Tibial artery (tissue), 4 donors: ENCODE data around the gene ODAD3.

ENCODE experiments used
- DNase-seq, 2 donors: peaks; one replicate each; pipeline ENCODE4 v3.0.0-alpha.2; 2019
- H3K27ac ChIP-seq, 2 donors: fragments of 200-600 bp; sonication (generic) in 1 of 2; 1 replicate in 1 of 2; 2 replicates in 1 of 2; pipeline ENCODE4 v1.5.1; 2018 to 2019; ENCODE audit warnings: mild to moderate bottlenecking in 1 of 2
- H3K27me3 ChIP-seq, 2 donors: fragments of 200-600 bp; sonication (generic) in 1 of 2; one replicate each; pipeline versions ENCODE4 v1.5.1 to v1.6.0; 2016 to 2019
- H3K36me3 ChIP-seq, 3 donors: fragments of 200-600 bp; sonication (generic) in 2 of 3; one replicate each; pipeline ENCODE4 v1.5.1; 2016 to 2019; ENCODE audit warnings: mild to moderate bottlenecking in 2 of 3
- H3K4me1 ChIP-seq, 4 donors: fragments of 200-600 bp; sonication (generic) in 2 of 4; 1 replicate in 3 of 4; 2 replicates in 1 of 4; pipeline ENCODE4 v1.5.1; 2016 to 2019
- H3K4me3 ChIP-seq, 2 donors: fragments of 200-600 bp; sonication (generic) in 1 of 2; 1 replicate in 1 of 2; 2 replicates in 1 of 2; pipeline ENCODE4 v1.5.1; 2018 to 2019; ENCODE audit warnings: mild to moderate bottlenecking in 2 of 2
- H3K9me3 ChIP-seq, 3 donors: fragments of 200-600 bp; sonication (generic) in 1 of 3; one replicate each; pipeline ENCODE4 v1.5.1; 2016 to 2019
- intact Hi-C: fragments of 100-400 bp; cut with DNase I; formaldehyde crosslinking; loops from one replicate; pipeline ENCODE4 v1.15.0; 2023; ENCODE audit warnings: low total_unique reads
- TF ChIP-seq, protein P1 (sequence below), 2 experiments: fragments of 200-600 bp in 1 of 2; fragments of 450-650 bp in 1 of 2; IDR thresholded peaks; one replicate each; pipeline ENCODE4 v1.5.1; 2017 to 2019; ENCODE audit warnings: antibody characterized with exemption in 2 of 2, mild to moderate bottlenecking in 1 of 2, moderate library complexity in 1 of 2

The ODAD3 gene

DNA sequence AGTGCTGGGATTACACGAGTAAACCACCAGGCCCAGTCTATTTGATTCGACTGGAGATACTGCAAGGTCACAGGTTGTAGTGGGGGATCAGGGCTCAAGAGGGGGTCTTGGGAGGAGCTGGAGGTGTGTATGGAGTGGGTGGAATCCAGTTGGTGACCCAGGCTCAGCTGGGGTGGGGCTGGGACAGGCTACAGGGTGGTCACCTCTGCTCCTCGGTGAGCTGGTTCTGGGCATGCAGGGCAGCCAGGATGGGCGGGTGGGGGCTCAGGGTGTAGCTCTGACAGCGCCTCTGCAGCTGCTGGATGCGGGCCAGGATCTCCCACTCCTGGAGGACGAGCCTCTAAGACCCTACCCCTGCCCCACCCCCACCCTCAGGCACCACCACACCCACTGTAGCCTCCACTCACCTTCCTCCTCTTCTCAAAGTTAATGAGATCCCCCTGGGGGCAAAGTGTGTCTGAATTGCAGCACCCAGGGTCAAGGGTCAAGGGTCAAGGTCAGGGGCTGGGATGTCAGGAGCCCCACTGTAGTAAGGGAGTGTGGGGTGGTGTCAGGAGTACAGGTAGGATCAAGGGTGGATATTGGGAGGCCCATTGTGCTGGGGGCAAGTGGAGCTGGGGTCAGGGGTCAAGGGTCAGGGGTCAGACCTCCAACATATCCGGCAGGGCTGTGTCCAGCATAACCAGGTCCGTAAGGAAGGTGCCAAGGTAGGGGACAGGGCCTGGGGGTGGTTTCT lies 32.9 kb downstream of the ODAD3 start:
- DNase-seq = no peak
- Histone ChIP-seq H3K9me3 (no peaks in the 10 kb centered on the region), H3K36me3 (peaks cover 0 to 28% (median 16%) of the 10 kb centered on the region in 3 donors), H3K27ac (no peak overlapping the region), H3K4me3 (no peak overlapping the region), H3K4me1 (no peaks in the 10 kb centered on the region), H3K27me3 (no peaks in the 10 kb centered on the region)
- TF ChIP-seq, protein P1, sequence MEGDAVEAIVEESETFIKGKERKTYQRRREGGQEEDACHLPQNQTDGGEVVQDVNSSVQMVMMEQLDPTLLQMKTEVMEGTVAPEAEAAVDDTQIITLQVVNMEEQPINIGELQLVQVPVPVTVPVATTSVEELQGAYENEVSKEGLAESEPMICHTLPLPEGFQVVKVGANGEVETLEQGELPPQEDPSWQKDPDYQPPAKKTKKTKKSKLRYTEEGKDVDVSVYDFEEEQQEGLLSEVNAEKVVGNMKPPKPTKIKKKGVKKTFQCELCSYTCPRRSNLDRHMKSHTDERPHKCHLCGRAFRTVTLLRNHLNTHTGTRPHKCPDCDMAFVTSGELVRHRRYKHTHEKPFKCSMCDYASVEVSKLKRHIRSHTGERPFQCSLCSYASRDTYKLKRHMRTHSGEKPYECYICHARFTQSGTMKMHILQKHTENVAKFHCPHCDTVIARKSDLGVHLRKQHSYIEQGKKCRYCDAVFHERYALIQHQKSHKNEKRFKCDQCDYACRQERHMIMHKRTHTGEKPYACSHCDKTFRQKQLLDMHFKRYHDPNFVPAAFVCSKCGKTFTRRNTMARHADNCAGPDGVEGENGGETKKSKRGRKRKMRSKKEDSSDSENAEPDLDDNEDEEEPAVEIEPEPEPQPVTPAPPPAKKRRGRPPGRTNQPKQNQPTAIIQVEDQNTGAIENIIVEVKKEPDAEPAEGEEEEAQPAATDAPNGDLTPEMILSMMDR (IDR thresholded peaks at IDR 0.05) = no peak
- intact Hi-C loops = no loop called here

- Histone ChIP-seq H3K9me3 (no peaks in the 10 kb centered on the region), H3K4me3 (no peak overlapping the region), H3K27me3 (no peaks in the 10 kb centered on the region), H3K4me1 (no peaks in the 10 kb centered on the region), H3K36me3 (peaks cover 0 to 28% (median 17%) of the 10 kb centered on the region in 3 donors), H3K27ac (no peak overlapping the region)
- TF ChIP-seq, protein P1 (IDR thresholded peaks at IDR 0.05) = no peak
- no peak for DNase-seq
- intact Hi-C loops = no loop called here
These were observed 34.1 kb downstream of the ODAD3 start for GRCh38 chr19:11400798-11401197.

DNA sequence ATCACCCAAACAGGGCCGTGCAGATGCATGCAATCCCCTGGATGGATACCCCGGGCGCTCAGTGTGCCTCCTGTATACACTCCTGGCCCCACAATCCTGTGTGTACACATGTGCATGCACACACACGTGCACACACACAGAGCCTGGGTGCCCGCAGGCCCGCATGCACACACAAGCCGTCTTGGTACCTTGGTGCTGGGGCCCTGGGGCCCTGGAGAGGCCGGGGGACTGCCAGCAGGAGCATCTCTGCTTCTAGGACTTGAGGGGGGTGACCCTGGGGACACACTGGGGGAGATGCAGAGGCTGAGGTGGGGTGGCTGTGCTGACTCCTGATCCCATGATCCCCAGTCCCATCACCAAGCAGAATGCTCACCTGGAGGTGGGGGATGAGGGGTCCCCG lies 35.3 kb downstream of the ODAD3 start:
- no peaks in the 10 kb centered on the region for H3K4me1 ChIP-seq
- no peaks in the 10 kb centered on the region for H3K9me3 ChIP-seq
- intact Hi-C loops = no loop called here
- H3K27me3 ChIP-seq = no peaks in the 10 kb centered on the region
- TF ChIP-seq, protein P1 (IDR thresholded peaks at IDR 0.05) = no peak
- DNase-seq = no peak
- no peak overlapping the region for H3K4me3 ChIP-seq
- peaks cover 0 to 31% (median 14%) of the 10 kb centered on the region in 3 donors for H3K36me3 ChIP-seq
- no peak overlapping the region for H3K27ac ChIP-seq

DNA sequence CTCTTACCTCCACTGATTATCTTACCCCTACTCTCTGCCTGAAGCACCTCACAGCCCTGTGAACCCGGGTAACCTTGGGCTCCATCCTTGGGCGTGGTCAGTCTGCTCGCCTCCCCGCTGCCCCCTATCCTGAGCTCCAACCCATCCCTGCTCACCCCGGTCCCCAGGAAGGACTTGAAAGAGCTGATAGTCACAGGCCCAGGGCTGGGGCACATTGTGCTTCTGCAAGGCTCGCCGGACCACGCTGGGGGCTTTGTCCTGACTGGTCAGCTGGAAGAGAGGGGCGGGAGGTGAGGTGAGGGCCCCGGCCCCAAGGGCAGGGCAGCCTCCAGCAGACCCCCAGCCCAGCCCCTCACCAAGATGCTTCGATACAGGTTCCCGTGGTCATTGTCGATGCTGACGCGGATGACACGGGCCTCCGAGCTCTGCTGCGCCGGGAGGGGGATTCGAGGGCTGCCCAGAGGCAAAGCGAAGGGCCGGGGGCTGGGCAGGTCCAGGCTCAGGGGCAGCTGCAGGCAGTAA lies 37.8 kb downstream of the ODAD3 start:
- no peaks in the 10 kb centered on the region for H3K9me3 ChIP-seq
- H3K4me3 ChIP-seq = no peak overlapping the region
- no peaks in the 10 kb centered on the region for H3K27me3 ChIP-seq
- TF ChIP-seq, protein P1 (IDR thresholded peaks at IDR 0.05) = no peak
- no peaks in the 10 kb centered on the region for H3K4me1 ChIP-seq
- peaks cover 0 to 32% (median 14%) of the 10 kb centered on the region in 3 donors for H3K36me3 ChIP-seq
- H3K27ac ChIP-seq = no peak overlapping the region
- DNase-seq = no peak
- intact Hi-C loops = no loop called here

DNA sequence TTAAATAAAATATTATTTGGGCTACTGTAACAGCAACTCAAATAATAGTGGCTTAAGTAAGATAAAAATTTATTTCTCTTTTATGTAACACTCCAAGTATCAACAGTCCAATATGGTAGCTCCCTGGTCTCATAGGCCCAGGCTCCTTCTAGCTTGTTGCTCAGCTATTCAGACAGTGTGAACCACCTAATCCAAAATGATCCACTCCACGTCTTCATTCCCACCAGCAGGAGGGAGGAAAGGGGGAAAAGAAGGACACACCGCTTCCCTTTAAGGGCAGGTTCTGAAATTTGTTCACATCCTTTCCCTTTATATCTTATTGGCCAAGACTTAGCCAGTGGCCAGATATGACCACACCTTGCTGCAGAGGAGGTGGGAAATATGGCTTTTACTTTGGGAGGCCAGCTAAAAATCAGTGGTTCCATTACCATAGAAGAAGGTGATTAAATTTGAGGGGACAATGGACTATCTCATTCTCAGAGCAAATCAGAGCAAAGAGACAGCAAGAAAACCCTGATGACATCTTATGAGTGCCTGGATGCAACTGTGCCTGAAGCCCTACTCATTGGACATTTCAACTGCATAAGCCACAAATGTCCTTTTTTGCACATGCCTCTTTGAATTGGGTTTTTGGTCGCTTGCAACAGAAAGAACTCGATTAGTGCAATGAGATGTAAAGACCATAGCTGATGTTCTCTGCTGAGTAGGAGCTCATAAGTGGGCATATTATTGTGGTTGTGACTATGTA lies 43.8 kb downstream of the ODAD3 start:
- TF ChIP-seq, protein P1 (IDR thresholded peaks at IDR 0.05) = no peak

More for the DNA sequence above, 43.8 kb downstream of the ODAD3 start:
- intact Hi-C loops = no loop called here
- H3K36me3 ChIP-seq = peaks cover 0 to 10% (median 8%) of the 10 kb centered on the region in 3 donors
- H3K4me3 ChIP-seq = no peak overlapping the region
- H3K4me1 ChIP-seq = no peaks in the 10 kb centered on the region
- no peaks in the 10 kb centered on the region for H3K27me3 ChIP-seq
- H3K27ac ChIP-seq = no peak overlapping the region
- DNase-seq = no peak
- H3K9me3 ChIP-seq = peaks cover 0 to 11% (median 0%) of the 10 kb centered on the region in 3 donors
